Measurements from ENCODE around the gene MCC.

DNA sequence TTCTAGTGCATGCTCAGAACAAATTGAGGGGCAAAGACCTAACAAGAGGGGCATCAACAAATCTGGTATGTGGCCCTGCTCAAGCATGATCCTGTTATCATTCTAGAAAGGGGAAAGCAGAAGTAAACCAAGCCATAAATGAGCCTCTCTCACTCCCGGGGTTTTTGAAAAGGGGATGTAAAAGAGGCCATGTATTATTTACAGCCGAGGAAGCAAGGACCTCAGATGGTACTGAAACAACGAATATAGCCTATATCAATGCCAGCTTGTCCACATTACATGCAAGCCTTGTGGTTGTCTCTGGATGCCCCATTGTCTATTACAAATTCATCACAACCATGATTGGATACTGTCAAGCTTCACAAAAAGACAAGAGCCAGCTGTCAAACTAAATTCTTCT, 300.3 kb downstream of the MCC start:
- TF ChIP-seq, protein P1, sequence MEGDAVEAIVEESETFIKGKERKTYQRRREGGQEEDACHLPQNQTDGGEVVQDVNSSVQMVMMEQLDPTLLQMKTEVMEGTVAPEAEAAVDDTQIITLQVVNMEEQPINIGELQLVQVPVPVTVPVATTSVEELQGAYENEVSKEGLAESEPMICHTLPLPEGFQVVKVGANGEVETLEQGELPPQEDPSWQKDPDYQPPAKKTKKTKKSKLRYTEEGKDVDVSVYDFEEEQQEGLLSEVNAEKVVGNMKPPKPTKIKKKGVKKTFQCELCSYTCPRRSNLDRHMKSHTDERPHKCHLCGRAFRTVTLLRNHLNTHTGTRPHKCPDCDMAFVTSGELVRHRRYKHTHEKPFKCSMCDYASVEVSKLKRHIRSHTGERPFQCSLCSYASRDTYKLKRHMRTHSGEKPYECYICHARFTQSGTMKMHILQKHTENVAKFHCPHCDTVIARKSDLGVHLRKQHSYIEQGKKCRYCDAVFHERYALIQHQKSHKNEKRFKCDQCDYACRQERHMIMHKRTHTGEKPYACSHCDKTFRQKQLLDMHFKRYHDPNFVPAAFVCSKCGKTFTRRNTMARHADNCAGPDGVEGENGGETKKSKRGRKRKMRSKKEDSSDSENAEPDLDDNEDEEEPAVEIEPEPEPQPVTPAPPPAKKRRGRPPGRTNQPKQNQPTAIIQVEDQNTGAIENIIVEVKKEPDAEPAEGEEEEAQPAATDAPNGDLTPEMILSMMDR (conservative IDR thresholded peaks at IDR 0.05 in 1 of 2, IDR thresholded peaks at IDR 0.05 in 1 of 2; ENCODE audit: low read depth in 1 of 2, low read length in 2 of 2): no peak
- TF ChIP-seq EZH2 (IDR thresholded peaks at IDR 0.05; ENCODE audit: low read length, missing control alignments): no peak
